Left hindlimb (tissue), 1 donor: ENCODE results near the gene OR10V1.

Experiments used
- DNase-seq: peaks from one replicate; pipeline ENCODE4 v3.0.0-alpha.2; 2018

Gene OR10V1

GRCh38 chr11:59713745-59714144, at the start of gene OR10V1:
OR10V1 (minus strand) TSS chr11:59713845; CDS start chr11:59713845, 0 bp downstream.
- no peak for DNase-seq

- no peak for DNase-seq
Measured at GRCh38 chr11:59761993-59762392, 48.3 kb upstream of the OR10V1 start.

GRCh38 chr11:59760771-59761170, 47.1 kb upstream of the OR10V1 start:
- no peak for DNase-seq

GRCh38 chr11:59759900-59760299, 46.3 kb upstream of the OR10V1 start:
- DNase-seq: no peak

- no peak for DNase-seq
Measured at GRCh38 chr11:59758401-59759037, 44.9 kb upstream of the OR10V1 start.

- DNase-seq: no peak
Measured at GRCh38 chr11:59756845-59757244, 43.2 kb upstream of the OR10V1 start.

- DNase-seq: no peak
Measured at GRCh38 chr11:59756558-59756840, 42.9 kb upstream of the OR10V1 start.

- DNase-seq: peak; percentile 50
Measured at GRCh38 chr11:59755701-59756557, 42.3 kb upstream of the OR10V1 start.

GRCh38 chr11:59754859-59755700, 41.4 kb upstream of the OR10V1 start, which contains the start of gene STX3:
STX3 (plus strand) TSS chr11:59755376; CDS start chr11:59755606, 230 bp downstream.
- DNase-seq: peak; percentile 42

- DNase-seq: no peak
Measured at GRCh38 chr11:59754494-59754858, 40.8 kb upstream of the OR10V1 start.

GRCh38 chr11:59753650-59754493, 40.2 kb upstream of the OR10V1 start:
- DNase-seq: peak; percentile 77

GRCh38 chr11:59746111-59746510, 32.5 kb upstream of the OR10V1 start:
- no peak for DNase-seq

GRCh38 chr11:59730896-59731565, 17.4 kb upstream of the OR10V1 start:
- DNase-seq: no peak

GRCh38 chr11:59729834-59730233, 16.2 kb upstream of the OR10V1 start:
- DNase-seq: no peak

GRCh38 chr11:59728913-59729312, 15.3 kb upstream of the OR10V1 start:
- no peak for DNase-seq

GRCh38 chr11:59728154-59728553, 14.5 kb upstream of the OR10V1 start:
- no peak for DNase-seq

GRCh38 chr11:59727426-59727825, 13.8 kb upstream of the OR10V1 start:
- no peak for DNase-seq

GRCh38 chr11:59724066-59724465, 10.4 kb upstream of the OR10V1 start:
- no peak for DNase-seq

- no peak for DNase-seq
Measured at GRCh38 chr11:59719556-59719955, 5.9 kb upstream of the OR10V1 start.

- DNase-seq: no peak
Measured at GRCh38 chr11:59716051-59716450, 2.4 kb upstream of the OR10V1 start.

- DNase-seq: no peak
Measured at GRCh38 chr11:59710136-59710847, 3.4 kb downstream of the OR10V1 start.
